HepG2 (cell line): ENCODE results near the gene C14orf93. TPM values are rescaled to one million over a fixed set of nuclear protein-coding genes. Genes with fewer than 3 reads are reported as not detected.

Experiments used
- AGO1 ChIP-seq: fragments of 200-400 bp; formaldehyde crosslinking; IDR thresholded peaks from 2 replicates; pipeline ENCODE4 v1.6.1; 2017; ENCODE audit warnings: mild to moderate bottlenecking, low read depth, low read length, moderate library complexity; ENCODE audit not compliant: poor library complexity, severe bottlenecking
- ARID5B ChIP-seq: IDR thresholded peaks from 2 replicates; pipeline ENCODE4 v1.4.0; 2020; ENCODE audit warnings: mild to moderate bottlenecking, missing genetic modification reagents
- ATF3 ChIP-seq: sonication (generic); formaldehyde crosslinking; IDR thresholded peaks from 2 replicates; pipeline ENCODE4 v1.4.0; 2020; ENCODE audit warnings: missing genetic modification reagents
- FOXO1 ChIP-seq: sonication (generic); formaldehyde crosslinking; IDR thresholded peaks from 2 replicates; pipeline ENCODE4 v1.4.0; 2020; ENCODE audit warnings: missing genetic modification reagents
- IKZF1 ChIP-seq: fragments of 450-650 bp; IDR thresholded peaks from 2 replicates; pipeline ENCODE4 v1.7.1; 2016
- MATR3 ChIP-seq: sonication (generic); formaldehyde crosslinking; IDR thresholded peaks from 2 replicates; pipeline ENCODE4 v1.4.0; 2020; ENCODE audit warnings: missing genetic modification reagents
- MAZ ChIP-seq, 2 experiments: sonication (generic) in 1 of 2; formaldehyde crosslinking in 1 of 2; IDR thresholded peaks; 2 replicates each; pipeline versions ENCODE4 v1.5.0 to v1.6.1; 2012 to 2020; ENCODE audit warnings: low read depth in 2 of 2, mild to moderate bottlenecking in 2 of 2, borderline replicate concordance in 1 of 2, improper control_type of control experiment in 1 of 2, low read length in 1 of 2, missing genetic modification reagents in 1 of 2, moderate library complexity in 1 of 2
- PCBP2 ChIP-seq: fragments of 200-400 bp; formaldehyde crosslinking; optimal IDR thresholded peaks from 2 replicates; pipeline ENCODE3; 2018; ENCODE audit warnings: low read length, low read depth; ENCODE audit not compliant: poor library complexity, severe bottlenecking
- REXO4 ChIP-seq: sonication (generic); formaldehyde crosslinking; IDR thresholded peaks from 2 replicates; pipeline ENCODE4 v1.8.0; 2022; ENCODE audit warnings: missing genetic modification reagents, mild to moderate bottlenecking, borderline replicate concordance
- SOX6 ChIP-seq, 2 experiments: fragments of 450-650 bp in 1 of 2; sonication (generic) in 1 of 2; formaldehyde crosslinking in 1 of 2; IDR thresholded peaks; 2 replicates each; pipeline versions ENCODE4 v1.4.0 to v1.6.1; 2017 to 2020; ENCODE audit warnings: antibody characterized with exemption in 1 of 2, mild to moderate bottlenecking in 1 of 2, missing genetic modification reagents in 1 of 2
- ZBTB43 ChIP-seq: sonication (generic); formaldehyde crosslinking; conservative IDR thresholded peaks from 2 replicates; pipeline ENCODE4 v1.4.0; 2020; ENCODE audit warnings: missing genetic modification reagents
- ZNF337 ChIP-seq: sonication (generic); formaldehyde crosslinking; IDR thresholded peaks from 2 replicates; pipeline ENCODE4 v1.5.1; 2020; ENCODE audit warnings: missing genetic modification reagents, low read depth, mild to moderate bottlenecking, borderline replicate concordance
- polyA plus RNA-seq, 8 experiments: library from polyadenylated mRNA; depleted of rRNA in 3 of 8; stranded (reverse) in 7 of 8; unstranded in 1 of 8; fragments of >200 nt; fragmentation: Illumina TruSeq in 4 of 8; extraction: Trizol in 4 of 8; gene quantifications; 2 replicates each; pipeline versions ENCODE4 v1.2.1 to v1.2.3, GENCODE V29; 2011 to 2016; ENCODE audit warnings: low read depth in 4 of 8, missing spikeins in 1 of 8, mixed read lengths in 1 of 8; ENCODE audit not compliant: insufficient read depth in 1 of 8
- total RNA-seq, 5 experiments: library from RNA; depleted of rRNA; stranded (reverse); fragments of >200 nt; fragmentation: Illumina TruSeq; extraction: Trizol; gene quantifications; 2 replicates each; pipeline ENCODE4 v1.2.3, GENCODE V29; 2016; ENCODE audit warnings: low read depth in 1 of 5
- TF ChIP-seq, protein P1 (sequence below): sonication (generic); formaldehyde crosslinking; IDR thresholded peaks from 2 replicates; pipeline ENCODE4 v1.4.0; 2020; ENCODE audit warnings: mild to moderate bottlenecking, missing genetic modification reagents
- TF ChIP-seq, protein P2 (sequence below): sonication (generic); formaldehyde crosslinking; IDR thresholded peaks from 2 replicates; pipeline ENCODE4 v1.8.0; 2022; ENCODE audit warnings: low read depth, missing genetic modification reagents

The C14orf93 gene
- total and polyA plus RNA-seq, 2 of the 13 experiments (the other 11 are each of a cell fraction or from before 2014, with no cell fraction given): 11.4 to 22.5 TPM

- no peak for TF ChIP-seq REXO4 (CRISPR knock-in tag)
- TF ChIP-seq, protein P1, sequence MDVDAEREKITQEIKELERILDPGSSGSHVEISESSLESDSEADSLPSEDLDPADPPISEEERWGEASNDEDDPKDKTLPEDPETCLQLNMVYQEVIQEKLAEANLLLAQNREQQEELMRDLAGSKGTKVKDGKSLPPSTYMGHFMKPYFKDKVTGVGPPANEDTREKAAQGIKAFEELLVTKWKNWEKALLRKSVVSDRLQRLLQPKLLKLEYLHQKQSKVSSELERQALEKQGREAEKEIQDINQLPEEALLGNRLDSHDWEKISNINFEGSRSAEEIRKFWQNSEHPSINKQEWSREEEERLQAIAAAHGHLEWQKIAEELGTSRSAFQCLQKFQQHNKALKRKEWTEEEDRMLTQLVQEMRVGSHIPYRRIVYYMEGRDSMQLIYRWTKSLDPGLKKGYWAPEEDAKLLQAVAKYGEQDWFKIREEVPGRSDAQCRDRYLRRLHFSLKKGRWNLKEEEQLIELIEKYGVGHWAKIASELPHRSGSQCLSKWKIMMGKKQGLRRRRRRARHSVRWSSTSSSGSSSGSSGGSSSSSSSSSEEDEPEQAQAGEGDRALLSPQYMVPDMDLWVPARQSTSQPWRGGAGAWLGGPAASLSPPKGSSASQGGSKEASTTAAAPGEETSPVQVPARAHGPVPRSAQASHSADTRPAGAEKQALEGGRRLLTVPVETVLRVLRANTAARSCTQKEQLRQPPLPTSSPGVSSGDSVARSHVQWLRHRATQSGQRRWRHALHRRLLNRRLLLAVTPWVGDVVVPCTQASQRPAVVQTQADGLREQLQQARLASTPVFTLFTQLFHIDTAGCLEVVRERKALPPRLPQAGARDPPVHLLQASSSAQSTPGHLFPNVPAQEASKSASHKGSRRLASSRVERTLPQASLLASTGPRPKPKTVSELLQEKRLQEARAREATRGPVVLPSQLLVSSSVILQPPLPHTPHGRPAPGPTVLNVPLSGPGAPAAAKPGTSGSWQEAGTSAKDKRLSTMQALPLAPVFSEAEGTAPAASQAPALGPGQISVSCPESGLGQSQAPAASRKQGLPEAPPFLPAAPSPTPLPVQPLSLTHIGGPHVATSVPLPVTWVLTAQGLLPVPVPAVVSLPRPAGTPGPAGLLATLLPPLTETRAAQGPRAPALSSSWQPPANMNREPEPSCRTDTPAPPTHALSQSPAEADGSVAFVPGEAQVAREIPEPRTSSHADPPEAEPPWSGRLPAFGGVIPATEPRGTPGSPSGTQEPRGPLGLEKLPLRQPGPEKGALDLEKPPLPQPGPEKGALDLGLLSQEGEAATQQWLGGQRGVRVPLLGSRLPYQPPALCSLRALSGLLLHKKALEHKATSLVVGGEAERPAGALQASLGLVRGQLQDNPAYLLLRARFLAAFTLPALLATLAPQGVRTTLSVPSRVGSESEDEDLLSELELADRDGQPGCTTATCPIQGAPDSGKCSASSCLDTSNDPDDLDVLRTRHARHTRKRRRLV (CRISPR knock-in tag): 0 out of 2 replicates have a peak, but pooled peaks have one; percentile 46
- no peak for TF ChIP-seq PCBP2
- TF ChIP-seq ARID5B (CRISPR knock-in tag): peak; percentile 72
- no peak for TF ChIP-seq IKZF1
- TF ChIP-seq MATR3 (CRISPR knock-in tag): no peak
- TF ChIP-seq SOX6 (IDR thresholded peaks at IDR 0.05): no peak
- peak; percentile 80; the same call in 1 of the 2 replicates for TF ChIP-seq SOX6 (CRISPR knock-in tag; IDR thresholded peaks at IDR 0.05)
- peak; percentile 62 for TF ChIP-seq FOXO1
- no peak; the same call in 1 of the 2 replicates for TF ChIP-seq ZBTB43
- 0 out of 2 replicates have a peak, but pooled peaks have one; percentile 20 for TF ChIP-seq MAZ (IDR thresholded peaks at IDR 0.05; ENCODE audit: borderline replicate concordance, low read depth, low read length)
- TF ChIP-seq MAZ (CRISPR knock-in tag; IDR thresholded peaks at IDR 0.05; ENCODE audit: low read depth): peak; percentile 90
- peak; percentile 98 for TF ChIP-seq AGO1
- TF ChIP-seq ATF3 (CRISPR knock-in tag): 0 out of 2 replicates have a peak, but pooled peaks have one; percentile 43
- TF ChIP-seq, protein P2, sequence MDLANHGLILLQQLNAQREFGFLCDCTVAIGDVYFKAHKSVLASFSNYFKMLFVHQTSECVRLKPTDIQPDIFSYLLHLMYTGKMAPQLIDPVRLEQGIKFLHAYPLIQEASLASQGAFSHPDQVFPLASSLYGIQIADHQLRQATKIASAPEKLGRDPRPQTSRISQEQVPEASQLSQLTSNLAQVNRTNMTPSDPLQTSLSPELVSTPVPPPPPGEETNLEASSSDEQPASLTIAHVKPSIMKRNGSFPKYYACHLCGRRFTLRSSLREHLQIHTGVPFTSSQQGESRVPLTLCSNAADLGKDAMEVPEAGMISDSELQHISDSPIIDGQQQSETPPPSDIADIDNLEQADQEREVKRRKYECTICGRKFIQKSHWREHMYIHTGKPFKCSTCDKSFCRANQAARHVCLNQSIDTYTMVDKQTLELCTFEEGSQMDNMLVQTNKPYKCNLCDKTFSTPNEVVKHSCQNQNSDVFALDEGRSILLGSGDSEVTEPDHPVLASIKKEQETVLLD (CRISPR knock-in tag): peak; percentile 35
- peak; percentile 43; the same call in 1 of the 2 replicates for TF ChIP-seq ZNF337
Observed at GRCh38 chr14:23057757-23058653, 48.1 kb upstream of the C14orf93 start (continued).
